B cell (primary cell): Measurements from ENCODE around the gene KIAA1210. TPM values are rescaled to one million over a fixed set of nuclear protein-coding genes. Genes with fewer than 3 reads are reported as not detected.

ENCODE experiments used
- ATAC-seq: fragments of 200-7000 bp; cut with Tn5 transposase; one replicate; pipeline ENCODE4 v1.10.0; 2021; ENCODE audit warnings: low read depth, mild to moderate bottlenecking, moderate number of reproducible peaks, moderate library complexity
- CTCF ChIA-PET: fragments of 350-600 bp; sonication (Branson Sonifier 250); formaldehyde crosslinking; loops from one replicate; lab custom pipeline; 2021; ENCODE audit warnings: antibody characterized with exemption, inconsistent platforms; lab: Charles Lee
- POLR2A ChIA-PET: fragments of 350-600 bp; sonication (Branson Sonifier 250); formaldehyde crosslinking; loops from one replicate; lab custom pipeline; 2021; ENCODE audit warnings: antibody characterized with exemption; lab: Charles Lee
- DNase-seq: peaks from one replicate; pipeline ENCODE4 v3.0.0; 2013
- H2AFZ ChIP-seq: 2 replicates; pipeline ENCODE4 v1.6.1; 2012; ENCODE audit warnings: mild to moderate bottlenecking, low read depth, low read length; ENCODE audit not compliant: insufficient read depth, poor library complexity, severe bottlenecking
- H3K27ac ChIP-seq, 2 donors: 1 replicate in 1 of 2; 2 replicates in 1 of 2; pipeline ENCODE4 v1.5.1; 2012 to 2013; ENCODE audit warnings: low read length in 2 of 2, mild to moderate bottlenecking in 2 of 2, moderate library complexity in 1 of 2
- H3K27me3 ChIP-seq, 4 experiments: fragments of 200-600 bp in 1 of 4; sonication (generic) in 1 of 4; replicated peaks in 1 of 4; 1 replicate in 2 of 4; 2 replicates in 2 of 4; pipeline versions ENCODE4 v1.6.1 to v1.7.0; 2013 to 2016; ENCODE audit warnings: low read length in 3 of 4, mild to moderate bottlenecking in 2 of 4, mixed read lengths in 1 of 4, moderate library complexity in 1 of 4; ENCODE audit not compliant: insufficient read depth in 4 of 4, control insufficient read depth in 3 of 4; ENCODE audit errors: control extremely low read depth in 1 of 4
- H3K36me3 ChIP-seq, 2 experiments: replicated peaks in 1 of 2; 1 replicate in 1 of 2; 2 replicates in 1 of 2; pipeline versions ENCODE4 v1.6.1 to v1.7.1; 2013; ENCODE audit warnings: low read length in 1 of 2; ENCODE audit not compliant: insufficient read depth in 2 of 2, control insufficient read depth in 1 of 2; ENCODE audit errors: control extremely low read depth in 1 of 2, extremely low read depth in 1 of 2
- H3K4me1 ChIP-seq, 2 donors: fragments of 200-600 bp in 1 of 2; sonication (generic) in 1 of 2; 1 replicate in 1 of 2; 2 replicates in 1 of 2; pipeline versions ENCODE4 v1.5.1 to v1.6.1; 2013 to 2017; ENCODE audit warnings: low read length in 2 of 2; ENCODE audit not compliant: control insufficient read depth in 2 of 2, insufficient read depth in 2 of 2
- H3K4me2 ChIP-seq: replicated peaks from 2 replicates; pipeline ENCODE3; 2012; ENCODE audit warnings: mild to moderate bottlenecking, low read depth, low read length; ENCODE audit not compliant: poor library complexity, severe bottlenecking
- H3K4me3 ChIP-seq, 5 experiments: fragments of 200-600 bp in 1 of 5; sonication (generic) in 1 of 5; 1 replicate in 3 of 5; 2 replicates in 2 of 5; pipeline versions ENCODE4 v1.5.1 to v1.7.0; 2011 to 2016; ENCODE audit warnings: low read length in 4 of 5, mild to moderate bottlenecking in 4 of 5, low read depth in 2 of 5, control low read depth in 1 of 5, moderate library complexity in 1 of 5; ENCODE audit not compliant: insufficient read depth in 1 of 5; ENCODE audit errors: control extremely low read depth in 1 of 5, extremely low read depth in 1 of 5
- H3K79me2 ChIP-seq: fragments of 200-600 bp; sonication (generic); one replicate; pipeline ENCODE4 v1.6.0; 2016; ENCODE audit warnings: low read length; ENCODE audit not compliant: control insufficient read depth, insufficient read depth
- H3K9ac ChIP-seq: fragments of 200-600 bp; sonication (generic); 2 replicates; pipeline ENCODE4 v1.6.1; 2017; ENCODE audit warnings: mild to moderate bottlenecking, low read length, moderate library complexity
- H3K9me3 ChIP-seq, 3 donors: one replicate each; pipeline versions ENCODE4 v1.6.1 to v1.7.1; 2013; ENCODE audit warnings: low read length in 2 of 3; ENCODE audit not compliant: control insufficient read depth in 2 of 3, insufficient read depth in 1 of 3; ENCODE audit errors: control extremely low read depth in 1 of 3
- H4K20me1 ChIP-seq: 2 replicates; pipeline ENCODE4 v1.6.0; 2012; ENCODE audit warnings: mild to moderate bottlenecking, low read length; ENCODE audit not compliant: insufficient read depth, control insufficient read depth, poor library complexity, severe bottlenecking
- H3K27ac Mint-ChIP-seq: one replicate; pipeline ENCODE4 v1.8.0; 2021; ENCODE audit warnings: mixed read lengths
- H3K27me3 Mint-ChIP-seq: one replicate; pipeline ENCODE4 v1.8.0; 2021; ENCODE audit warnings: mixed read lengths
- H3K4me1 Mint-ChIP-seq: one replicate; pipeline ENCODE4 v1.8.0; 2021; ENCODE audit warnings: mixed read lengths
- H3K4me3 Mint-ChIP-seq: one replicate; pipeline ENCODE4 v1.8.0; 2021; ENCODE audit warnings: mixed read lengths
- H3K9me3 Mint-ChIP-seq: one replicate; pipeline ENCODE4 v1.8.0; 2022; ENCODE audit warnings: mixed read lengths; ENCODE audit not compliant: insufficient read depth
- CTCF ChIP-seq: fragments of 200-600 bp; IDR thresholded peaks from one replicate; pipeline ENCODE4 v1.8.0; 2022; ENCODE audit warnings: antibody characterized with exemption, mild to moderate bottlenecking
- EZH2 ChIP-seq: IDR thresholded peaks from 2 replicates; pipeline ENCODE4 v1.6.1; 2012; ENCODE audit warnings: borderline replicate concordance, low read depth, mild to moderate bottlenecking, moderate library complexity, low read length; ENCODE audit not compliant: insufficient read depth, poor library complexity, severe bottlenecking
- WGBS: methylation state at CpG from one replicate; pipeline ENCODE4 v1.1.5; 2013; ENCODE audit warnings: missing lambda C conversion rate; ENCODE audit not compliant: insufficient coverage; 5-methylcytosine and 5-hydroxymethylcytosine counted together
- intact Hi-C: fragments of 100-400 bp; cut with micrococcal nuclease; formaldehyde crosslinking; loops from one replicate; pipeline ENCODE4 v1.10.0; 2022
- polyA plus RNA-seq: library from polyadenylated mRNA; depleted of rRNA; stranded (reverse); fragments of >200 nt; gene quantifications from 2 replicates; pipeline ENCODE4 v1.2.3, GENCODE V29; 2012
- total RNA-seq, 2 donors: library from RNA; stranded (reverse); fragments of 120-200 nt in 1 of 2; gene quantifications; 1 replicate in 1 of 2; 2 replicates in 1 of 2; pipeline versions ENCODE4 v1.2.3 to v1.2.4, GENCODE V29; 2013 to 2022

Gene KIAA1210
- total and polyA plus RNA-seq, 2 donors (not counting 1 experiment from before 2014, with no cell fraction given), result not detected

GRCh38 chrX:119093991-119094735 is 33.4 kb downstream of the KIAA1210 start:
- CTCF ChIA-PET, result no interaction called here

More at GRCh38 chrX:119093991-119094735, 33.4 kb downstream of the KIAA1210 start:
- Histone ChIP-seq H3K4me2 (no peak overlapping the region), H4K20me1 (no peaks in the 10 kb centered on the region), H3K9me3 (no peaks in the 10 kb centered on the region), H3K4me1 (peaks cover 6% of the 10 kb centered on the region in 2 donors), H3K79me2 (no peaks in the 10 kb centered on the region), H3K27ac (no peak overlapping the region), H3K27me3 (no peaks in the 10 kb centered on the region), H3K36me3 (no peaks in the 10 kb centered on the region), H3K9ac (no peak overlapping the region), H2AFZ (no peak overlapping the region), H3K4me3 (no peak overlapping the region)
- DNase-seq, result no peak
- peaks cover 5% of the 10 kb centered on the region for H3K27me3 Mint-ChIP-seq
- no peak for ATAC-seq
- 96% methylated on average over 4 of the region's 7 CpGs for WGBS
- POLR2A ChIA-PET, result no interaction called here
- no peak overlapping the region for H3K27ac Mint-ChIP-seq
- no peak overlapping the region for H3K4me3 Mint-ChIP-seq
- no peak for TF ChIP-seq EZH2
- no peak for TF ChIP-seq CTCF
- intact Hi-C loops, result no loop called here
- H3K9me3 Mint-ChIP-seq, result no peaks in the 10 kb centered on the region
- H3K4me1 Mint-ChIP-seq, result peaks cover 7% of the 10 kb centered on the region
